ENCODE data around the gene ZNF205.
A peak's percentile ranks its signal among the peaks of the same experiment; 100 is the strongest.

Gene ZNF205

GRCh38 chr16:3112881-3113574 is 642 bp downstream of the ZNF205 start:
- H3K9me3 ChIP-seq (ENCODE audit: control insufficient read depth, low read length) = no peaks in the 10 kb centered on the region
- H3K27me3 ChIP-seq (replicated peaks; ENCODE audit: control insufficient read depth, insufficient read depth, low read length) = no peaks in the 10 kb centered on the region
- peak; percentile 38 for DNase-seq (ENCODE audit: low read depth)
- H3K4me1 ChIP-seq (ENCODE audit: control insufficient read depth, insufficient read depth, low read length) = peaks cover 19% of the 10 kb centered on the region
- H3K9ac ChIP-seq (ENCODE audit: low read length) = peak overlapping the region; percentile 85
- H3K36me3 ChIP-seq (ENCODE audit: control insufficient read depth, insufficient read depth, low read length, severe bottlenecking) = peaks cover 8% of the 10 kb centered on the region
- H3K4me3 ChIP-seq (ENCODE audit: low read length) = peak overlapping the region; percentile 87

- H3K9ac ChIP-seq (ENCODE audit: low read length) = peak overlapping the region; percentile 85
- H3K9me3 ChIP-seq (ENCODE audit: control insufficient read depth, low read length) = no peaks in the 10 kb centered on the region
- H3K4me3 ChIP-seq (ENCODE audit: low read length) = peak overlapping the region; percentile 87
- H3K4me1 ChIP-seq (ENCODE audit: control insufficient read depth, insufficient read depth, low read length) = peaks cover 19% of the 10 kb centered on the region
- no peak for DNase-seq (ENCODE audit: low read depth)
- H3K27me3 ChIP-seq (replicated peaks; ENCODE audit: control insufficient read depth, insufficient read depth, low read length) = no peaks in the 10 kb centered on the region
- H3K36me3 ChIP-seq (ENCODE audit: control insufficient read depth, insufficient read depth, low read length, severe bottlenecking) = peaks cover 15% of the 10 kb centered on the region
These were observed 1.5 kb downstream of the ZNF205 start for GRCh38 chr16:3113765-3114479.

GRCh38 chr16:3115003-3115402 is 2.6 kb downstream of the ZNF205 start:
- H3K4me3 ChIP-seq (ENCODE audit: low read length) = no peak overlapping the region
- H3K36me3 ChIP-seq (ENCODE audit: control insufficient read depth, insufficient read depth, low read length, severe bottlenecking) = peaks cover 24% of the 10 kb centered on the region
- no peaks in the 10 kb centered on the region for H3K27me3 ChIP-seq (replicated peaks; ENCODE audit: control insufficient read depth, insufficient read depth, low read length)

GRCh38 chr16:3115561-3115960 is 3.2 kb downstream of the ZNF205 start:
- Histone ChIP-seq H3K4me1 (ENCODE audit: control insufficient read depth, insufficient read depth, low read length) (peaks cover 19% of the 10 kb centered on the region), H3K9me3 (ENCODE audit: control insufficient read depth, low read length) (no peaks in the 10 kb centered on the region), H3K36me3 (ENCODE audit: control insufficient read depth, insufficient read depth, low read length, severe bottlenecking) (peaks cover 26% of the 10 kb centered on the region), H3K27me3 (replicated peaks; ENCODE audit: control insufficient read depth, insufficient read depth, low read length) (no peaks in the 10 kb centered on the region), H3K4me3 (ENCODE audit: low read length) (no peak overlapping the region), H3K9ac (ENCODE audit: low read length) (no peak overlapping the region)
- no peak for DNase-seq (ENCODE audit: low read depth)

More at GRCh38 chr16:3115003-3115402, 2.6 kb downstream of the ZNF205 start:
- Histone ChIP-seq H3K9ac (ENCODE audit: low read length) (no peak overlapping the region), H3K4me1 (ENCODE audit: control insufficient read depth, insufficient read depth, low read length) (peaks cover 19% of the 10 kb centered on the region), H3K9me3 (ENCODE audit: control insufficient read depth, low read length) (no peaks in the 10 kb centered on the region)
- no peak for DNase-seq (ENCODE audit: low read depth)

GRCh38 chr16:3118204-3118790 is 5.9 kb downstream of the ZNF205 start:
- H3K9me3 ChIP-seq (ENCODE audit: control insufficient read depth, low read length) = no peaks in the 10 kb centered on the region
- H3K27me3 ChIP-seq (replicated peaks; ENCODE audit: control insufficient read depth, insufficient read depth, low read length) = no peaks in the 10 kb centered on the region
- peaks cover 30% of the 10 kb centered on the region for H3K36me3 ChIP-seq (ENCODE audit: control insufficient read depth, insufficient read depth, low read length, severe bottlenecking)
- peaks cover 9% of the 10 kb centered on the region for H3K4me1 ChIP-seq (ENCODE audit: control insufficient read depth, insufficient read depth, low read length)
- H3K9ac ChIP-seq (ENCODE audit: low read length) = no peak overlapping the region
- H3K4me3 ChIP-seq (ENCODE audit: low read length) = no peak overlapping the region
- DNase-seq (ENCODE audit: low read depth) = no peak

GRCh38 chr16:3118846-3119245 is 6.5 kb downstream of the ZNF205 start:
- Histone ChIP-seq H3K9ac (ENCODE audit: low read length) (no peak overlapping the region), H3K4me3 (ENCODE audit: low read length) (no peak overlapping the region), H3K27me3 (replicated peaks; ENCODE audit: control insufficient read depth, insufficient read depth, low read length) (no peaks in the 10 kb centered on the region), H3K4me1 (ENCODE audit: control insufficient read depth, insufficient read depth, low read length) (peaks cover 8% of the 10 kb centered on the region), H3K36me3 (ENCODE audit: control insufficient read depth, insufficient read depth, low read length, severe bottlenecking) (peaks cover 30% of the 10 kb centered on the region), H3K9me3 (ENCODE audit: control insufficient read depth, low read length) (no peaks in the 10 kb centered on the region)
- no peak for DNase-seq (ENCODE audit: low read depth)

GRCh38 chr16:3119286-3119685 is 6.9 kb downstream of the ZNF205 start:
- Histone ChIP-seq H3K9me3 (ENCODE audit: control insufficient read depth, low read length) (no peaks in the 10 kb centered on the region), H3K9ac (ENCODE audit: low read length) (no peak overlapping the region), H3K4me3 (ENCODE audit: low read length) (no peak overlapping the region), H3K27me3 (replicated peaks; ENCODE audit: control insufficient read depth, insufficient read depth, low read length) (no peaks in the 10 kb centered on the region), H3K4me1 (ENCODE audit: control insufficient read depth, insufficient read depth, low read length) (peaks cover 5% of the 10 kb centered on the region), H3K36me3 (ENCODE audit: control insufficient read depth, insufficient read depth, low read length, severe bottlenecking) (peaks cover 30% of the 10 kb centered on the region)
- DNase-seq (ENCODE audit: low read depth) = no peak

- H3K27me3 ChIP-seq (replicated peaks; ENCODE audit: control insufficient read depth, insufficient read depth, low read length) = no peaks in the 10 kb centered on the region
- no peak overlapping the region for H3K4me3 ChIP-seq (ENCODE audit: low read length)
These were observed 7.5 kb downstream of the ZNF205 start for GRCh38 chr16:3119701-3120408.

GRCh38 chr16:3120435-3120834 is 8.0 kb downstream of the ZNF205 start:
- peaks cover 5% of the 10 kb centered on the region for H3K4me1 ChIP-seq (ENCODE audit: control insufficient read depth, insufficient read depth, low read length)
- no peaks in the 10 kb centered on the region for H3K27me3 ChIP-seq (replicated peaks; ENCODE audit: control insufficient read depth, insufficient read depth, low read length)
- peaks cover 30% of the 10 kb centered on the region for H3K36me3 ChIP-seq (ENCODE audit: control insufficient read depth, insufficient read depth, low read length, severe bottlenecking)
- no peaks in the 10 kb centered on the region for H3K9me3 ChIP-seq (ENCODE audit: control insufficient read depth, low read length)
- no peak overlapping the region for H3K9ac ChIP-seq (ENCODE audit: low read length)
- no peak overlapping the region for H3K4me3 ChIP-seq (ENCODE audit: low read length)
- no peak for DNase-seq (ENCODE audit: low read depth)

More at GRCh38 chr16:3119701-3120408, 7.5 kb downstream of the ZNF205 start:
- Histone ChIP-seq H3K9me3 (ENCODE audit: control insufficient read depth, low read length) (no peaks in the 10 kb centered on the region), H3K36me3 (ENCODE audit: control insufficient read depth, insufficient read depth, low read length, severe bottlenecking) (peaks cover 30% of the 10 kb centered on the region), H3K4me1 (ENCODE audit: control insufficient read depth, insufficient read depth, low read length) (peaks cover 5% of the 10 kb centered on the region), H3K9ac (ENCODE audit: low read length) (no peak overlapping the region)
- DNase-seq (ENCODE audit: low read depth) = no peak

GRCh38 chr16:3121851-3122467 is 9.6 kb downstream of the ZNF205 start:
- Histone ChIP-seq H3K9me3 (ENCODE audit: control insufficient read depth, low read length) (no peaks in the 10 kb centered on the region), H3K27me3 (replicated peaks; ENCODE audit: control insufficient read depth, insufficient read depth, low read length) (no peaks in the 10 kb centered on the region), H3K4me3 (ENCODE audit: low read length) (no peak overlapping the region), H3K4me1 (ENCODE audit: control insufficient read depth, insufficient read depth, low read length) (peaks cover 5% of the 10 kb centered on the region), H3K9ac (ENCODE audit: low read length) (no peak overlapping the region), H3K36me3 (ENCODE audit: control insufficient read depth, insufficient read depth, low read length, severe bottlenecking) (peaks cover 22% of the 10 kb centered on the region)
- DNase-seq (ENCODE audit: low read depth) = no peak
